Upper lobe of right lung (tissue), 1 donor: ENCODE results near the gene ATP10A. TPM values are rescaled to one million over a fixed set of nuclear protein-coding genes. Genes with fewer than 3 reads are reported as not detected.

Experiments used
- ATAC-seq: fragments of 200-7000 bp; cut with Tn5 transposase; one replicate; pipeline ENCODE4 v1.9.1; 2020; ENCODE audit warnings: mild to moderate bottlenecking, moderate library complexity
- DNase-seq: peaks from one replicate; pipeline ENCODE4 v3.0.0-alpha.2; 2020
- H3K27ac ChIP-seq: fragments of 200-600 bp; one replicate; pipeline ENCODE4 v1.8.0; 2022
- H3K27me3 ChIP-seq: fragments of 200-600 bp; one replicate; pipeline ENCODE4 v1.8.0; 2022; ENCODE audit warnings: mild to moderate bottlenecking
- H3K36me3 ChIP-seq: fragments of 200-600 bp; one replicate; pipeline ENCODE4 v1.8.0; 2022
- H3K4me1 ChIP-seq: fragments of 200-600 bp; one replicate; pipeline ENCODE4 v1.8.0; 2022
- H3K4me3 ChIP-seq: fragments of 200-600 bp; one replicate; pipeline ENCODE4 v1.8.0; 2022; ENCODE audit warnings: mild to moderate bottlenecking
- H3K9me3 ChIP-seq: fragments of 200-600 bp; one replicate; pipeline ENCODE4 v1.8.0; 2022
- CTCF ChIP-seq: fragments of 200-600 bp; IDR thresholded peaks from one replicate; pipeline ENCODE4 v1.8.0; 2022; ENCODE audit warnings: antibody characterized with exemption
- intact Hi-C: fragments of 100-400 bp; cut with DNase I; formaldehyde crosslinking; loops from one replicate; pipeline ENCODE4 v1.11.0; 2022
- total RNA-seq: library from RNA; stranded (reverse); fragmentation: NEBNext Ultra II Directional; extraction: Animal tissue kit (Norgen Biotek cat#: 25700); gene quantifications from one replicate; pipeline ENCODE4 v1.2.1, GENCODE V29; 2021
- donor health status: DM: no; HTN: yes; CAD: no; lungs with severe emphysema.

ATP10A gene
- total RNA-seq, 1 donor from 2014 or later = 31.1 TPM

GRCh38 chr15:25719101-25719985, 143.8 kb downstream of the ATP10A start:
- no peak overlapping the region for H3K27ac ChIP-seq
- peak; percentile 40 for DNase-seq
- TF ChIP-seq CTCF = no peak
- intact Hi-C loops = no loop called here
- peaks cover 8% of the 10 kb centered on the region for H3K36me3 ChIP-seq
- H3K4me3 ChIP-seq = no peak overlapping the region
- ATAC-seq = no peak
- H3K9me3 ChIP-seq = no peaks in the 10 kb centered on the region
- H3K27me3 ChIP-seq = no peaks in the 10 kb centered on the region
- no peaks in the 10 kb centered on the region for H3K4me1 ChIP-seq

- Histone ChIP-seq H3K36me3 (peaks cover 4% of the 10 kb centered on the region), H3K27me3 (no peaks in the 10 kb centered on the region), H3K4me1 (no peaks in the 10 kb centered on the region), H3K9me3 (no peaks in the 10 kb centered on the region), H3K27ac (no peak overlapping the region), H3K4me3 (no peak overlapping the region)
- intact Hi-C loops = no loop called here
- ATAC-seq = peak; percentile 4
- TF ChIP-seq CTCF = no peak
- DNase-seq = peak; percentile 57
Observed at GRCh38 chr15:25718597-25718996, 144.5 kb downstream of the ATP10A start.

- ATAC-seq (peak; percentile 22), DNase-seq (peak; percentile 59)
- TF ChIP-seq CTCF = no peak
- H3K36me3 ChIP-seq = peaks cover 7% of the 10 kb centered on the region
- H3K9me3 ChIP-seq = no peaks in the 10 kb centered on the region
- no peak overlapping the region for H3K27ac ChIP-seq
- H3K4me3 ChIP-seq = no peak overlapping the region
- no peaks in the 10 kb centered on the region for H3K27me3 ChIP-seq
- H3K4me1 ChIP-seq = no peaks in the 10 kb centered on the region
- intact Hi-C loops = no loop called here
Observed at GRCh38 chr15:25718169-25718536, 145.0 kb downstream of the ATP10A start.

GRCh38 chr15:25717457-25718168, 145.5 kb downstream of the ATP10A start:
- Histone ChIP-seq H3K4me1 (no peaks in the 10 kb centered on the region), H3K9me3 (no peaks in the 10 kb centered on the region), H3K27ac (no peak overlapping the region), H3K36me3 (peaks cover 10% of the 10 kb centered on the region), H3K4me3 (no peak overlapping the region), H3K27me3 (no peaks in the 10 kb centered on the region)
- no peak for TF ChIP-seq CTCF
- ATAC-seq (no peak), DNase-seq (peak; percentile 3)
- intact Hi-C loops = no loop called here

- ATAC-seq = no peak
Observed at GRCh38 chr15:25717127-25717456, 146.0 kb downstream of the ATP10A start.

More at GRCh38 chr15:25717127-25717456, 146.0 kb downstream of the ATP10A start:
- DNase-seq = no peak
- H3K27me3 ChIP-seq = no peaks in the 10 kb centered on the region
- no peak overlapping the region for H3K4me3 ChIP-seq
- TF ChIP-seq CTCF = no peak
- intact Hi-C loops = no loop called here
- H3K27ac ChIP-seq = no peak overlapping the region
- H3K36me3 ChIP-seq = peaks cover 10% of the 10 kb centered on the region
- no peaks in the 10 kb centered on the region for H3K9me3 ChIP-seq
- no peaks in the 10 kb centered on the region for H3K4me1 ChIP-seq
